Activated T-cell treated with anti-CD3 and anti-CD28 coated beads, Interleukin-2, amount 50 U/mL, for 4 hours (primary cell): Measurements from ENCODE around the gene RPLP1. TPM values are rescaled to one million over a fixed set of nuclear protein-coding genes. Genes with fewer than 3 reads are reported as not detected.
A peak's percentile ranks its signal among the peaks of the same experiment; 100 is the strongest.

Experiments used
- ATAC-seq, 2 donors: fragments of 200-7000 bp; cut with Tn5 transposase; one replicate each; pipeline ENCODE4 v1.10.0; 2021
- DNase-seq: peaks from one replicate; pipeline ENCODE4 v3.0.0-alpha.2; 2020
- H3K27me3 Mint-ChIP-seq: one replicate; pipeline ENCODE4 v1.8.0; 2021; ENCODE audit warnings: low read depth, mixed read lengths
- H3K36me3 Mint-ChIP-seq: one replicate; pipeline ENCODE4 v1.8.0; 2022; ENCODE audit warnings: mixed read lengths; ENCODE audit not compliant: insufficient read depth
- H3K4me1 Mint-ChIP-seq: one replicate; pipeline ENCODE4 v1.8.0; 2021; ENCODE audit warnings: low read depth, mixed read lengths
- H3K4me3 Mint-ChIP-seq: one replicate; pipeline ENCODE4 v1.8.0; 2021; ENCODE audit warnings: mild to moderate bottlenecking, moderate library complexity, mixed read lengths
- H3K9me3 Mint-ChIP-seq: one replicate; pipeline ENCODE4 v1.8.0; 2021; ENCODE audit warnings: mixed read lengths
- total RNA-seq, 3 donors: library from RNA; stranded (reverse); gene quantifications; one replicate each; pipeline ENCODE4 v1.2.1, GENCODE V29; 2021

RPLP1 gene
- total RNA-seq, 3 donors from 2014 or later = 3,232 to 3,343 (median 3,252) TPM

DNA sequence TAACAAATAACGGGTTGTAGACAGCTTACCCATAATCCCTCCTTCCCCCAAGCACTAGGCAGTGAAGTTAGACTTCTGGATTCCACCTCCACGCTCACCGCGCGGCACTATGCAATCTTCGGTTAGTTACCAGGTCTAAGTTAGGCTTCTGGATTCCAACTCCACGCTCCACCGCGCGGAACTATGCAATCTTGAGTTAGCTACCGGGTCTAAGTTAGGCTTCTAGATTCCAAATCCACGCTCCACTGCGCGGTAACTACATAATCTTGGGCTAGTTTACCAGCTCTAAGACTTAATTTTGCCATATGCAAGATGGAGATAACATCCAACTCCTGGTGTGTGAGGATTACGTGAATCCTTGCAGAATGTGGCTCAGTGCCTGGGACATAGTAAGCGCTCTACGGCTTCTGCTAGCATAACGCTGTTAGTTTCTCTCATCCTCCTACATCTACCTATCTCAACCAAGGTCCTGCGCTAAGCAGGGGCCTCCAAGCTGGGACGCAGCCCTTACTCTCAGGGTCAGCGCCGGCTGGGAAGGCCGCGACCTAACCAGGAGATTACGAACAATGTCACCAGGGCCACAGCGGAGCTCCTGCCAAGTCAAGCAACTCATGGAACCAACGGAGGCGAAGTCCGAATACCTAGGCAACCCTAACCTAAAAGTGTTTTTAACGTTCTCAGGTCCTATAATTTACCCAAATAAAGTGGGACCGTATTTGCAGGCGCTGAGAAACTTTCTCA, 497 bp upstream of the RPLP1 start:
- H3K4me3 Mint-ChIP-seq = peak overlapping the region; percentile 100

DNA sequence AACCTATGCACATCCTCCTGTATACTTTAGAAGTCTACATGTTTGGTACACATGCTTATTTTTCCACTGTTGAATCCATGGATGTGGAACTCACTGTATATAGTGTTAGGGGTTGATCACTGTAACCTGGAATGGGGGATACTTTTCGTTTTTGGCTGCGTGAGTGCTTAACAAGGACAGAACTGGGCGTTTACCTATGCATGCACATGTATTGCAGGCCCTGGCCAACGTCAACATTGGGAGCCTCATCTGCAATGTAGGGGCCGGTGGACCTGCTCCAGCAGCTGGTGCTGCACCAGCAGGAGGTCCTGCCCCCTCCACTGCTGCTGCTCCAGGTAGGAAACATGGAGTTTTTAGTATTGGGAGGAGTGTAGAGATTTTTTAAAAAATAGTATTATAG, 2.3 kb downstream of the RPLP1 start:
- Mint-ChIP-seq H3K36me3 (peaks cover 37% of the 10 kb centered on the region), H3K4me3 (peak overlapping the region; percentile 100)
- no peak for ATAC-seq

More for the DNA sequence above, 497 bp upstream of the RPLP1 start:
- H3K27me3 Mint-ChIP-seq = no peaks in the 10 kb centered on the region
- DNase-seq = no peak
- H3K4me1 Mint-ChIP-seq = peaks cover 28% of the 10 kb centered on the region
- H3K36me3 Mint-ChIP-seq = peaks cover 33% of the 10 kb centered on the region
- ATAC-seq = peak; percentile 29 to 33
- no peaks in the 10 kb centered on the region for H3K9me3 Mint-ChIP-seq

GRCh38 chr15:69456208-69457166, 3.9 kb downstream of the RPLP1 start:
- Mint-ChIP-seq H3K36me3 (peaks cover 37% of the 10 kb centered on the region), H3K9me3 (no peaks in the 10 kb centered on the region), H3K27me3 (no peaks in the 10 kb centered on the region), H3K4me1 (peaks cover 50% of the 10 kb centered on the region), H3K4me3 (peak overlapping the region; percentile 100)
- ATAC-seq (no peak), DNase-seq (no peak)

More for the DNA sequence above, 2.3 kb downstream of the RPLP1 start:
- no peak for DNase-seq
- no peaks in the 10 kb centered on the region for H3K27me3 Mint-ChIP-seq
- peaks cover 40% of the 10 kb centered on the region for H3K4me1 Mint-ChIP-seq
- H3K9me3 Mint-ChIP-seq = no peaks in the 10 kb centered on the region

DNA sequence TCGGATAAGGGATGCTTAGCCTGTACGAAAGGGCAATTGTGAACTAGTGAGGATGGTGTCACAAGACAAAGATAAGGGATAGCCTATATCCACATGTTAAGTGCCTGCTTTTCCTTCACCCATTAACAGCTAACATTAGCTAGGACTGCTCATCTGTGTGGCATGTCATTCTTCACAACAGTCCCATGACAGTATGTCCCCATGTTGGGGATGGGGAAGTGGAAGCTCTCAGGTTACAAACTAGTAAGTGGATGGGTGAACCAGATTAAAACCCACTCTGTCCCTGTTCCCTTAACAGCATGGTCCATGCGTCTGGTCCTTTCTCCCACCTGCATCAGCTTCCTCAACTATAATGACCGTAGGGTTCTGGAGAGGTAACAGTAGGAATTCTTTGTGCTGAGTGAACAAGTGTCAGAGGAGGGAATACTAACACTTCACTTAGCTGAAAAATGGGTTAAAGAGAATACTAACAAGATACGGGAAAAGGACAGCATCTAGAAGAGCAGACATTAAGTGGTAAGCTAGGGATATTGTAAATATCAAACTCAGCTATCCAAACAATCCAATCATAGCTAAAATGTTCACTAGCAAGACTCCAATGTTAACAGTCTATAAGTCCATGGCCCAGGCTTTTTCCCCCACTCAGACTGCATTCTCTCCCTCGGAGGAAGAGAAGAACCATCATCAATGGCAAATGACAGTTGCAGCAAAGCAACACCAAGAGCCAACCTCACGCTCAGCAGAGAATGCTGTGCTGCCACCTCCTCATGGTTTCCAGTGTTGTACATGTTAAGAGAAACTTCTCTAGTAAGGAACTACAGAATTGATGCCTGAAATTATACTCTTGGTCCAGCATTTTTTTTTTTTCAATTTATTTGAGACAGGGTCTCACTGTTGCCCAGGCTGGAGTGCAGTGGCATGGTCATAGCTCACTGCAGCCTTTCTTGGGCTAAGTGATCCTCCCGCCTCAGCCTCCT, 5.0 kb downstream of the RPLP1 start:
- Mint-ChIP-seq H3K9me3 (no peaks in the 10 kb centered on the region), H3K4me3 (peak overlapping the region; percentile 11), H3K27me3 (no peaks in the 10 kb centered on the region), H3K4me1 (peaks cover 50% of the 10 kb centered on the region), H3K36me3 (peaks cover 37% of the 10 kb centered on the region)
- ATAC-seq (no peak), DNase-seq (no peak)

DNA sequence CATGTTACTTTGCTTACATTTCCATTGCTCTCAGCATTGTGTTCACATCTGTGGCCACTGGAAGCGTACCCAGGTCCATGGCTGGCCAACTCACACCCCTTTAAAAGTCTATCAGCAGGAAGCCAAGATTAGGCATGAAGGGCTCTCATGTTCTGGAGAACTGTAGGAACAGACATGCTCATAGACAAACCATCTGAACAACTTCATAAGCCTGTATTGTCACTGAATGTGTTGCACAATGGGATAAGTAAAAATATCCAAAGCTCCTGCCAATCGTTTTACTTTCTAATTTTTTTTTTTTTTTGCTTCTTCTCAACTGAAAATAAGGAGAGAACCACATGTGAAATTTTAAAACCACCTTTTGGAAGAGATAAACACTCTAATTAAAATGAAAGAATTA, 6.4 kb downstream of the RPLP1 start:
- Mint-ChIP-seq H3K4me1 (peaks cover 60% of the 10 kb centered on the region), H3K27me3 (no peaks in the 10 kb centered on the region)

DNA sequence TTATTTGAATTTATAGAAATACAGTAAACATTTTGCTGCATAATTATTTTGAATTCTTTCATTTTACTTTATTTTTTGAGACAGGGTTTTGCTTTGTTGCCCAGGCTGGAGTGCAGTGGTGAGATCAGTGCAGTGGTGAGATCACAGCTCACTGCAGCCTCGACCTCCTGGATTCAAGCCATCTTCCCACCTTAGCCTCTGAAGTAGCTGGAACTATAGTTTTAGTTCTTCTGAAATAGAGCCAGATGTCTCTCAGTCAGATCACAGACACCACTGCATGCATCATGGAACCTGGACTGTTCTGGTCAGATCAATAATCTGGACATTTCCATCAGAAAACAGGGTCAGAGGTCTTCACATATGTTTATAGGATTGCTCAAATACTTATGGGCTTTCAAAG, 7.9 kb downstream of the RPLP1 start:
- ATAC-seq (no peak), DNase-seq (no peak)
- H3K9me3 Mint-ChIP-seq = no peaks in the 10 kb centered on the region
- H3K4me1 Mint-ChIP-seq = peaks cover 47% of the 10 kb centered on the region
- no peaks in the 10 kb centered on the region for H3K27me3 Mint-ChIP-seq
- peaks cover 13% of the 10 kb centered on the region for H3K36me3 Mint-ChIP-seq
- H3K4me3 Mint-ChIP-seq = no peak overlapping the region

More for the DNA sequence above, 6.4 kb downstream of the RPLP1 start:
- DNase-seq (no peak), ATAC-seq (no peak)
- H3K36me3 Mint-ChIP-seq = peaks cover 27% of the 10 kb centered on the region
- no peaks in the 10 kb centered on the region for H3K9me3 Mint-ChIP-seq
- H3K4me3 Mint-ChIP-seq = no peak overlapping the region

DNA sequence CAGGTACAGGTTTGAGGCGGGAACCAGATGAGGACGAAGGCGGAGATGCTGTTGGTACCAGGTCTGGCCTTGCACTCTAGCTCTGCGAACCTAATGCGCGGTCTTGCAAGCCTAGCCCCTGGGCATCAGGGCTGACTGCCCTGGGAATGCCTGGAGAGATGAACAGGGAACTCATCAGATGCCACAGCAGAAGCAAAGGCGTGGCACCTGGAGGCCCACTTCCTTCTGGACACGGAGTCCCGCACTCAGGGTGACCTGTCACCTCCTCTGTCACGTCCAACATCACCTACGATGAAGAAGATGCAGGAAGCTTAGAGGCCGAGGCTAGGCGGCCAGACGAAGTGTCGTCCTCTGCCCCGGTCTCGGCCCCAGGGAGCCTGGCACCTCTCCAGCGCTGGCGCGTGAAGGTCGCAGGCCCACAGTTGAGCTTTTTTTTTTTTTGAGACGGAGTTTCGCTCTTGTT, 9.4 kb downstream of the RPLP1 start:
- Mint-ChIP-seq H3K36me3 (peaks cover 4% of the 10 kb centered on the region), H3K9me3 (no peaks in the 10 kb centered on the region), H3K4me1 (peaks cover 48% of the 10 kb centered on the region), H3K27me3 (no peaks in the 10 kb centered on the region), H3K4me3 (peak overlapping the region; percentile 86)
- no peak for DNase-seq
- ATAC-seq = no peak

- peaks cover 1% of the 10 kb centered on the region for H3K36me3 Mint-ChIP-seq
- ATAC-seq = peak; percentile 94 to 97
- H3K9me3 Mint-ChIP-seq = no peaks in the 10 kb centered on the region
- peaks cover 50% of the 10 kb centered on the region for H3K4me1 Mint-ChIP-seq
- DNase-seq = peak; percentile 91
- H3K27me3 Mint-ChIP-seq = no peaks in the 10 kb centered on the region
- peak overlapping the region; percentile 86 for H3K4me3 Mint-ChIP-seq
Observed at GRCh38 chr15:69462493-69463181, 10.0 kb downstream of the RPLP1 start.

- H3K4me3 Mint-ChIP-seq = peak overlapping the region; percentile 86
- H3K4me1 Mint-ChIP-seq = peaks cover 55% of the 10 kb centered on the region
- no peaks in the 10 kb centered on the region for H3K27me3 Mint-ChIP-seq
- no peak for ATAC-seq
- H3K36me3 Mint-ChIP-seq = no peaks in the 10 kb centered on the region
- H3K9me3 Mint-ChIP-seq = no peaks in the 10 kb centered on the region
- DNase-seq = no peak
Observed at GRCh38 chr15:69463182-69463756, 10.7 kb downstream of the RPLP1 start.

DNA sequence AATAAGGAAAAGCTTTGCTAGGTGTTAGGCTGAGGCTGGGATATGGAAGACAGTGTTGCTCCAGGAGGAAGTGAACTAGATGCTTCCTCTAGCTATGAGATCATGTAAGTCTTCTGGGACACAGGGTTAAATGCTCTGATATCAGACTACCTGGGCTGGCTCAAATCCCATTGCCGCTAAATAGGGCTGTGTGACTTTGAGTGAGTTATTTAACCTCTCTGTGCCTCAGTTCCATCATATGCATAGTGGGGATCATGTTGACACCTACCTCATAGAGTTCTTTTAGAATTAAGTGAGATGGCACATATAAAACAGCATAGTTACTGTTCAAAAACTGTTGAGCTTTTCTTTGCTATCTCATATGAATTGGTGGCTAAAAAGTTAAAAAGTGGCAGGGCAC, 12.6 kb downstream of the RPLP1 start:
- Mint-ChIP-seq H3K4me3 (no peak overlapping the region), H3K36me3 (no peaks in the 10 kb centered on the region), H3K27me3 (no peaks in the 10 kb centered on the region), H3K4me1 (peaks cover 62% of the 10 kb centered on the region), H3K9me3 (no peaks in the 10 kb centered on the region)
- DNase-seq (no peak), ATAC-seq (no peak)

DNA sequence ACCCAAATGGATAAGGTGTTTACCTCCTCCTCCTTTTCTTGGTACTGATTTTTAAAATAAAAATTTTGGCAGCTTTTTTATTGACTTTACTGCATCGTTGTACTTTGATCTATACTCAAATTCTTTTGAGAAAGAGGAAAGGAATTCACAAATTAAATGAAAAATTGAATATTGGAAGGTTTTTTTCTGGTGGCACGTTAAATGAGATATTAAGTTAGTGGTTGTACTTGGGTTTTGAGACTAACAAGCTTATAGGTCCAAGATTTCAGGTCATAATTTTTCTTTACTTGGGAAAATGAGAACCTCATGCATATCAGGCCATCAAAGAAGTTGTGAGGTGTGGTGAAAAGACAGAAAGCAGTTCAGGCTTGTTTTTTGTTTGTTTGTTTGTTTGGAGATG, 14.1 kb downstream of the RPLP1 start:
- Mint-ChIP-seq H3K27me3 (no peaks in the 10 kb centered on the region), H3K4me1 (peaks cover 51% of the 10 kb centered on the region), H3K4me3 (no peak overlapping the region), H3K36me3 (no peaks in the 10 kb centered on the region), H3K9me3 (no peaks in the 10 kb centered on the region)
- DNase-seq = no peak
- ATAC-seq = no peak

GRCh38 chr15:69467636-69468035, 15.0 kb downstream of the RPLP1 start:
- Mint-ChIP-seq H3K27me3 (no peaks in the 10 kb centered on the region), H3K4me1 (peaks cover 47% of the 10 kb centered on the region), H3K36me3 (no peaks in the 10 kb centered on the region), H3K4me3 (peak overlapping the region; percentile 69), H3K9me3 (no peaks in the 10 kb centered on the region)
- ATAC-seq (no peak), DNase-seq (no peak)
